ENCODE measurements around the gene GIT1.

GRCh38 chr17:29618272-29619065, 29.0 kb upstream of the GIT1 start:
- TF ChIP-seq, protein P1, sequence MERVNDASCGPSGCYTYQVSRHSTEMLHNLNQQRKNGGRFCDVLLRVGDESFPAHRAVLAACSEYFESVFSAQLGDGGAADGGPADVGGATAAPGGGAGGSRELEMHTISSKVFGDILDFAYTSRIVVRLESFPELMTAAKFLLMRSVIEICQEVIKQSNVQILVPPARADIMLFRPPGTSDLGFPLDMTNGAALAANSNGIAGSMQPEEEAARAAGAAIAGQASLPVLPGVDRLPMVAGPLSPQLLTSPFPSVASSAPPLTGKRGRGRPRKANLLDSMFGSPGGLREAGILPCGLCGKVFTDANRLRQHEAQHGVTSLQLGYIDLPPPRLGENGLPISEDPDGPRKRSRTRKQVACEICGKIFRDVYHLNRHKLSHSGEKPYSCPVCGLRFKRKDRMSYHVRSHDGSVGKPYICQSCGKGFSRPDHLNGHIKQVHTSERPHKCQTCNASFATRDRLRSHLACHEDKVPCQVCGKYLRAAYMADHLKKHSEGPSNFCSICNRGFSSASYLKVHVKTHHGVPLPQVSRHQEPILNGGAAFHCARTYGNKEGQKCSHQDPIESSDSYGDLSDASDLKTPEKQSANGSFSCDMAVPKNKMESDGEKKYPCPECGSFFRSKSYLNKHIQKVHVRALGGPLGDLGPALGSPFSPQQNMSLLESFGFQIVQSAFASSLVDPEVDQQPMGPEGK (CRISPR knock-in tag; IDR thresholded peaks at IDR 0.05; ENCODE audit: borderline replicate concordance), result no peak
- no peak for TF ChIP-seq TCF4 (CRISPR knock-in tag; IDR thresholded peaks at IDR 0.05; ENCODE audit: borderline replicate concordance)
- TF ChIP-seq ZFP30 (CRISPR knock-in tag; IDR thresholded peaks at IDR 0.05), result no peak
- TF ChIP-seq RARB (CRISPR knock-in tag; IDR thresholded peaks at IDR 0.05), result no peak
- no peak for TF ChIP-seq ZNF8 (CRISPR knock-in tag; IDR thresholded peaks at IDR 0.05)
- no peak for TF ChIP-seq PPARA (CRISPR knock-in tag; IDR thresholded peaks at IDR 0.05; ENCODE audit: borderline replicate concordance)
- TF ChIP-seq, protein P2, sequence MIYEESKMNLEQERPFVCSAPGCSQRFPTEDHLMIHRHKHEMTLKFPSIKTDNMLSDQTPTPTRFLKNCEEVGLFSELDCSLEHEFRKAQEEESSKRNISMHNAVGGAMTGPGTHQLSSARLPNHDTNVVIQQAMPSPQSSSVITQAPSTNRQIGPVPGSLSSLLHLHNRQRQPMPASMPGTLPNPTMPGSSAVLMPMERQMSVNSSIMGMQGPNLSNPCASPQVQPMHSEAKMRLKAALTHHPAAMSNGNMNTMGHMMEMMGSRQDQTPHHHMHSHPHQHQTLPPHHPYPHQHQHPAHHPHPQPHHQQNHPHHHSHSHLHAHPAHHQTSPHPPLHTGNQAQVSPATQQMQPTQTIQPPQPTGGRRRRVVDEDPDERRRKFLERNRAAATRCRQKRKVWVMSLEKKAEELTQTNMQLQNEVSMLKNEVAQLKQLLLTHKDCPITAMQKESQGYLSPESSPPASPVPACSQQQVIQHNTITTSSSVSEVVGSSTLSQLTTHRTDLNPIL (CRISPR knock-in tag; IDR thresholded peaks at IDR 0.05; ENCODE audit: low read depth), result no peak
- TF ChIP-seq, protein P3, sequence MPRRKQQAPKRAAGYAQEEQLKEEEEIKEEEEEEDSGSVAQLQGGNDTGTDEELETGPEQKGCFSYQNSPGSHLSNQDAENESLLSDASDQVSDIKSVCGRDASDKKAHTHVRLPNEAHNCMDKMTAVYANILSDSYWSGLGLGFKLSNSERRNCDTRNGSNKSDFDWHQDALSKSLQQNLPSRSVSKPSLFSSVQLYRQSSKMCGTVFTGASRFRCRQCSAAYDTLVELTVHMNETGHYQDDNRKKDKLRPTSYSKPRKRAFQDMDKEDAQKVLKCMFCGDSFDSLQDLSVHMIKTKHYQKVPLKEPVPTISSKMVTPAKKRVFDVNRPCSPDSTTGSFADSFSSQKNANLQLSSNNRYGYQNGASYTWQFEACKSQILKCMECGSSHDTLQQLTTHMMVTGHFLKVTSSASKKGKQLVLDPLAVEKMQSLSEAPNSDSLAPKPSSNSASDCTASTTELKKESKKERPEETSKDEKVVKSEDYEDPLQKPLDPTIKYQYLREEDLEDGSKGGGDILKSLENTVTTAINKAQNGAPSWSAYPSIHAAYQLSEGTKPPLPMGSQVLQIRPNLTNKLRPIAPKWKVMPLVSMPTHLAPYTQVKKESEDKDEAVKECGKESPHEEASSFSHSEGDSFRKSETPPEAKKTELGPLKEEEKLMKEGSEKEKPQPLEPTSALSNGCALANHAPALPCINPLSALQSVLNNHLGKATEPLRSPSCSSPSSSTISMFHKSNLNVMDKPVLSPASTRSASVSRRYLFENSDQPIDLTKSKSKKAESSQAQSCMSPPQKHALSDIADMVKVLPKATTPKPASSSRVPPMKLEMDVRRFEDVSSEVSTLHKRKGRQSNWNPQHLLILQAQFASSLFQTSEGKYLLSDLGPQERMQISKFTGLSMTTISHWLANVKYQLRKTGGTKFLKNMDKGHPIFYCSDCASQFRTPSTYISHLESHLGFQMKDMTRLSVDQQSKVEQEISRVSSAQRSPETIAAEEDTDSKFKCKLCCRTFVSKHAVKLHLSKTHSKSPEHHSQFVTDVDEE (CRISPR knock-in tag; IDR thresholded peaks at IDR 0.05), result no peak
- TF ChIP-seq ZC3H10 (CRISPR knock-in tag; IDR thresholded peaks at IDR 0.05), result no peak
- no peak for TF ChIP-seq OSR1 (CRISPR knock-in tag; IDR thresholded peaks at IDR 0.05)
- TF ChIP-seq GLIS3 (CRISPR knock-in tag; IDR thresholded peaks at IDR 0.05), result no peak
- TF ChIP-seq ZFP3 (CRISPR knock-in tag; IDR thresholded peaks at IDR 0.05), result no peak
- no peak for TF ChIP-seq ARNTL (CRISPR knock-in tag; IDR thresholded peaks at IDR 0.05; ENCODE audit: borderline replicate concordance, low read depth)
